ENCODE results near the gene C3. TPM values are rescaled to one million over a fixed set of nuclear protein-coding genes. Genes with fewer than 3 reads are reported as not detected.
A peak's percentile ranks its signal among the peaks of the same experiment; 100 is the strongest.

Gene C3
- total RNA-seq, 3 donors from 2014 or later, result 42.2 to 473 (median 261) TPM

GRCh38 chr19:6705931-6706632 lies 14.4 kb downstream of the C3 start:
- intact Hi-C loops (cut with DNase I, micrococcal nuclease), result no loop called here

GRCh38 chr19:6700586-6701316 lies 19.7 kb downstream of the C3 start:
- TF ChIP-seq CTCF (IDR thresholded peaks at IDR 0.05), result no peak
- intact Hi-C loops (cut with DNase I, micrococcal nuclease), result no loop called here
- no peak overlapping the region for H3K4me3 ChIP-seq
- ATAC-seq, result no peak
- DNase-seq, result peak in 1 of 3 donors; percentile 5
- no peaks in the 10 kb centered on the region for H3K36me3 ChIP-seq (ENCODE audit: low read depth)
- H3K9me3 ChIP-seq, result no peaks in the 10 kb centered on the region
- H3K4me1 ChIP-seq (ENCODE audit: low read depth), result no peaks in the 10 kb centered on the region

More at GRCh38 chr19:6705931-6706632, 14.4 kb downstream of the C3 start:
- Histone ChIP-seq H3K36me3 (ENCODE audit: low read depth) (no peaks in the 10 kb centered on the region), H3K4me3 (no peak overlapping the region), H3K9me3 (no peaks in the 10 kb centered on the region), H3K4me1 (ENCODE audit: low read depth) (no peaks in the 10 kb centered on the region)
- peak in 1 of 3 donors; percentile 12 for DNase-seq
- ATAC-seq, result no peak
- no peak for TF ChIP-seq CTCF (IDR thresholded peaks at IDR 0.05)

GRCh38 chr19:6699935-6700334 lies 20.5 kb downstream of the C3 start:
- intact Hi-C loops (cut with DNase I, micrococcal nuclease), result no loop called here

GRCh38 chr19:6697291-6697690 lies 23.2 kb downstream of the C3 start:
- DNase-seq, result peak in 1 of 3 donors; percentile 21
- no peaks in the 10 kb centered on the region for H3K36me3 ChIP-seq (ENCODE audit: low read depth)

More at GRCh38 chr19:6699935-6700334, 20.5 kb downstream of the C3 start:
- H3K9me3 ChIP-seq, result no peaks in the 10 kb centered on the region
- DNase-seq, result no peak
- no peaks in the 10 kb centered on the region for H3K4me1 ChIP-seq (ENCODE audit: low read depth)
- no peak overlapping the region for H3K4me3 ChIP-seq
- no peak for ATAC-seq
- H3K36me3 ChIP-seq (ENCODE audit: low read depth), result no peaks in the 10 kb centered on the region
- no peak for TF ChIP-seq CTCF (IDR thresholded peaks at IDR 0.05)

GRCh38 chr19:6696239-6696820 lies 24.1 kb downstream of the C3 start:
- intact Hi-C loops (cut with DNase I, micrococcal nuclease), result no loop called here
- ATAC-seq (no peak), DNase-seq (peak in 1 of 3 donors; percentile 17)
- H3K36me3 ChIP-seq (ENCODE audit: low read depth), result no peaks in the 10 kb centered on the region
- no peaks in the 10 kb centered on the region for H3K4me1 ChIP-seq (ENCODE audit: low read depth)
- TF ChIP-seq CTCF (IDR thresholded peaks at IDR 0.05), result no peak
- H3K9me3 ChIP-seq, result no peaks in the 10 kb centered on the region
- no peak overlapping the region for H3K4me3 ChIP-seq

More at GRCh38 chr19:6697291-6697690, 23.2 kb downstream of the C3 start:
- Histone ChIP-seq H3K9me3 (no peaks in the 10 kb centered on the region), H3K4me1 (ENCODE audit: low read depth) (no peaks in the 10 kb centered on the region), H3K4me3 (no peak overlapping the region)
- no peak for TF ChIP-seq CTCF (IDR thresholded peaks at IDR 0.05)
- intact Hi-C loops (cut with DNase I, micrococcal nuclease), result no loop called here
- no peak for ATAC-seq
